K562 (cell line): ENCODE data around the gene TFB2M. TPM values are rescaled to one million over a fixed set of nuclear protein-coding genes. Genes with fewer than 3 reads are reported as not detected.

Source experiments
- ATAC-seq: fragments of 200-7000 bp; cut with Tn5 transposase; 3 replicates; pipeline ENCODE4 v1.9.1; 2020; ENCODE audit warnings: moderate library complexity
- BruUV-seq: library from RNA; stranded (reverse); fragments of 400-500 nt; replicated peaks from 2 replicates; lab custom pipeline; 2021; lab: Mats Ljungman, UMichigan
- CTCF ChIA-PET: fragments of 300-600 bp; formaldehyde crosslinking; extraction: SDS; loops from one replicate; lab custom pipeline; 2021; ENCODE audit warnings: low intra/inter-chr PET ratio; lab: Yijun Ruan, JAX
- POLR2A ChIA-PET: fragments of 300-600, 350-650 bp; sonication (Branson Sonifier 250); formaldehyde crosslinking; extraction: SDS; loops from one replicate; lab custom pipeline; 2021; ENCODE audit warnings: antibody characterized with exemption, inconsistent platforms; lab: Yijun Ruan, JAX
- DNase-seq, 4 experiments: peaks; one replicate each; pipeline versions ENCODE4 v3.0.0 to v3.0.0-alpha.2; 2011 to 2018; ENCODE audit warnings: low spot score in 3 of 4, mixed read lengths in 3 of 4; ENCODE audit errors: extremely low read depth in 1 of 4
- FAIRE-seq: peaks from 2 replicates; lab custom pipeline; 2011; peaks lifted over from hg19 to GRCh38; lab: Jason Lieb, UNC
- H2AFZ ChIP-seq: 2 replicates; pipeline ENCODE4 v1.6.0; 2011; ENCODE audit warnings: low read depth, low read length, control low read depth, inconsistent platforms
- H3K27ac ChIP-seq: fragments of 200-600 bp; 3 replicates; pipeline ENCODE4 v1.8.0; 2011; ENCODE audit warnings: low read depth, mild to moderate bottlenecking, control low read depth, inconsistent platforms, low read length, moderate library complexity, mixed read lengths; ENCODE audit errors: extremely low read depth
- H3K27me3 ChIP-seq, 2 experiments: fragments of 300-600 bp in 1 of 2; 2 replicates in 1 of 2; 3 replicates in 1 of 2; pipeline versions ENCODE4 v1.6.0 to v1.8.0; 2011; ENCODE audit warnings: inconsistent platforms in 2 of 2, low read length in 2 of 2, mild to moderate bottlenecking in 1 of 2, mixed read lengths in 1 of 2, moderate library complexity in 1 of 2; ENCODE audit not compliant: control insufficient read depth in 2 of 2, insufficient read depth in 2 of 2
- H3K36me3 ChIP-seq: fragments of 300-600 bp; 3 replicates; pipeline ENCODE4 v1.8.0; 2011; ENCODE audit warnings: mild to moderate bottlenecking, low read length, inconsistent platforms; ENCODE audit not compliant: control insufficient read depth, insufficient read depth
- H3K4me1 ChIP-seq, 2 experiments: fragments of 200-600 bp in 1 of 2; replicated peaks in 1 of 2; 2 replicates in 1 of 2; 3 replicates in 1 of 2; pipeline versions ENCODE4 v1.5.1 to v1.8.0; 2011; ENCODE audit warnings: inconsistent platforms in 2 of 2, low read length in 2 of 2, mild to moderate bottlenecking in 1 of 2, mixed read lengths in 1 of 2, moderate library complexity in 1 of 2; ENCODE audit not compliant: control insufficient read depth in 2 of 2, insufficient read depth in 2 of 2
- H3K4me2 ChIP-seq: 2 replicates; pipeline ENCODE4 v1.6.1; 2011; ENCODE audit warnings: low read length, control low read depth, inconsistent platforms, mixed read lengths; ENCODE audit not compliant: insufficient read depth
- H3K4me3 ChIP-seq: fragments of 200-600 bp; sonication (generic), shearing (Covaris generic); 2 replicates; pipeline ENCODE4 v1.5.1; 2016; ENCODE audit warnings: control low read depth, inconsistent platforms
- H3K79me2 ChIP-seq: fragments of 200-600 bp; 3 replicates; pipeline ENCODE4 v1.8.0; 2011; ENCODE audit warnings: low read length, inconsistent platforms; ENCODE audit not compliant: control insufficient read depth, insufficient read depth
- H3K9ac ChIP-seq, 2 experiments: 2 replicates each; pipeline versions ENCODE4 v1.6.0 to v1.6.1; 2011; ENCODE audit warnings: low read depth in 2 of 2, low read length in 2 of 2, control low read depth in 1 of 2, inconsistent platforms in 1 of 2, mild to moderate bottlenecking in 1 of 2, mixed read lengths in 1 of 2; ENCODE audit not compliant: insufficient read depth in 1 of 2
- H3K9me1 ChIP-seq: one replicate; pipeline ENCODE4 v1.6.0; 2011; ENCODE audit warnings: inconsistent platforms, mild to moderate bottlenecking, low read length, moderate library complexity; ENCODE audit not compliant: control insufficient read depth, insufficient read depth
- H3K9me3 ChIP-seq: replicated peaks from 2 replicates; pipeline ENCODE4 v1.5.1; 2011; ENCODE audit warnings: low read depth, low read length, inconsistent platforms; ENCODE audit not compliant: control insufficient read depth, insufficient read depth
- H4K20me1 ChIP-seq: replicated peaks from 2 replicates; pipeline ENCODE4 v1.6.1; 2011; ENCODE audit warnings: low read length, inconsistent platforms, mixed read lengths; ENCODE audit not compliant: control insufficient read depth, insufficient read depth
- BMI1 ChIP-seq: fragments of 150-350 bp; IDR thresholded peaks from 2 replicates; pipeline ENCODE4 v1.6.1; 2014; ENCODE audit warnings: low read length
- CTCFL ChIP-seq: IDR thresholded peaks from 2 replicates; pipeline ENCODE4 v1.6.1; 2011; ENCODE audit warnings: borderline replicate concordance, low read depth, mild to moderate bottlenecking, moderate library complexity, low read length; ENCODE audit not compliant: insufficient read depth, poor library complexity, severe bottlenecking
- ETV5 ChIP-seq: sonication (generic); formaldehyde crosslinking; IDR thresholded peaks from 2 replicates; pipeline ENCODE4 v1.4.0; 2020; ENCODE audit warnings: low read depth, mild to moderate bottlenecking, missing genetic modification reagents
- HBP1 ChIP-seq: fragments of 450-650 bp; formaldehyde crosslinking; IDR thresholded peaks from 2 replicates; pipeline ENCODE4 v1.4.0; 2022; ENCODE audit warnings: missing genetic modification characterization
- HDAC3 ChIP-seq: fragments of 450-650 bp; IDR thresholded peaks from 2 replicates; pipeline ENCODE4 v1.6.1; 2018; ENCODE audit warnings: borderline replicate concordance, mild to moderate bottlenecking, moderate library complexity; ENCODE audit not compliant: partially characterized antibody
- HDAC6 ChIP-seq: IDR thresholded peaks from 2 replicates; pipeline ENCODE4 v1.6.1; 2012; ENCODE audit warnings: low read depth, mild to moderate bottlenecking, control low read depth, inconsistent platforms, low read length, moderate library complexity
- MEIS2 ChIP-seq: fragments of 450-650 bp; IDR thresholded peaks from 2 replicates; pipeline ENCODE4 v1.6.1; 2014; ENCODE audit warnings: mild to moderate bottlenecking; ENCODE audit not compliant: partially characterized antibody
- MTA3 ChIP-seq: fragments of 450-650 bp; formaldehyde crosslinking; IDR thresholded peaks from 2 replicates; pipeline ENCODE4 v1.6.1; 2017; ENCODE audit warnings: mild to moderate bottlenecking, borderline replicate concordance
- PHTF2 ChIP-seq: fragments of 250-450 bp; sonication (Bioruptor Pico); IDR thresholded peaks from 2 replicates; pipeline ENCODE4 v1.5.0; 2021; ENCODE audit warnings: mild to moderate bottlenecking
- SMARCA4 ChIP-seq: fragments of 450-650 bp; IDR thresholded peaks from 2 replicates; pipeline ENCODE4 v1.6.1; 2016
- SNIP1 ChIP-seq: fragments of 450-650 bp; IDR thresholded peaks from 2 replicates; pipeline ENCODE4 v1.7.1; 2017; ENCODE audit warnings: low read depth, mild to moderate bottlenecking
- TCF7 ChIP-seq: sonication (generic); IDR thresholded peaks from 2 replicates; pipeline ENCODE4 v1.6.1; 2016; ENCODE audit warnings: antibody characterized with exemption, borderline replicate concordance
- ZBED1 ChIP-seq: IDR thresholded peaks from 2 replicates; pipeline ENCODE4 v1.6.1; 2014
- ZNF175 ChIP-seq: fragments of 200-800 bp; sonication (Bioruptor generic); IDR thresholded peaks from 2 replicates; pipeline ENCODE4 v1.6.1; 2016; ENCODE audit warnings: low read depth, mild to moderate bottlenecking, missing genetic modification characterization, missing compliant biosample characterization
- ZNF551 ChIP-seq: fragments of 250-450 bp; sonication (Bioruptor Pico); IDR thresholded peaks from 2 replicates; pipeline ENCODE4 v1.5.0; 2021; ENCODE audit warnings: mild to moderate bottlenecking, moderate library complexity
- ZNF764 ChIP-seq: fragments of 250-450 bp; sonication (Bioruptor Pico); IDR thresholded peaks from 2 replicates; pipeline ENCODE4 v1.4.0; 2020; ENCODE audit warnings: low read depth, mild to moderate bottlenecking, moderate library complexity
- WGBS: fragments of 100-300 bp; shearing (Covaris generic); methylation state at CpG from one replicate; pipeline ENCODE4 v1.1.6; 2016; ENCODE audit warnings: low coverage, mixed read lengths; ENCODE audit not compliant: insufficient coverage; ENCODE audit errors: missing lambda C conversion rate; 5-methylcytosine and 5-hydroxymethylcytosine counted together
- in situ Hi-C: fragments of 300-500 bp; cut with MboI; formaldehyde crosslinking; loops from 4 replicates; pipeline ENCODE4 v1.15.0; 2018; ENCODE audit warnings: inconsistent platforms, mixed read lengths
- intact Hi-C: fragments of 100-400 bp; cut with micrococcal nuclease; formaldehyde crosslinking; loops from 2 replicates; pipeline ENCODE4 v1.14.2; 2022
- polyA plus RNA-seq, 8 experiments: library from polyadenylated mRNA; depleted of rRNA in 4 of 8; stranded (reverse) in 5 of 8; unstranded in 3 of 8; fragments of >200 nt; fragmentation: Nextera tagmentation in 2 of 8; fragmentation: Illumina TruSeq in 1 of 8; extraction: Ambion mirVana in 2 of 8; extraction: Trizol in 1 of 8; gene quantifications; 2 replicates each; pipeline versions ENCODE4 v1.2.1 to v1.2.3, GENCODE V29; 2011 to 2014; ENCODE audit warnings: inconsistent platforms in 1 of 8, missing spikeins in 1 of 8
- total RNA-seq, 7 experiments: library from RNA; depleted of rRNA in 6 of 7; stranded (reverse); fragments of >200 nt in 6 of 7; fragmentation: Illumina TruSeq in 2 of 7; extraction: Trizol in 2 of 7; gene quantifications; 2 replicates each; pipeline versions ENCODE4 v1.2.1 to v1.2.3, GENCODE V29; 2011 to 2021; ENCODE audit warnings: low replicate concordance in 1 of 7

The TFB2M gene
- total and polyA plus RNA-seq, 9 of the 15 experiments (the other 6 are each of a cell fraction or from before 2014, with no cell fraction given), result 55.1 to 162 (median 70.6) TPM

GRCh38 chr1:246591958-246592357 lies 25.9 kb upstream of the TFB2M start:
- DNase-seq (no peak), FAIRE-seq (no peak), ATAC-seq (no peak)
- ChIA-PET CTCF (no interaction called here), POLR2A (interaction anchor here (0.7 kb wide), 1 partner anchor 19 kb away, joined by 3 read pairs; no protein-coding TSS in a partner anchor)
- no peaks in the 10 kb centered on the region for H3K9me1 ChIP-seq
- no peaks in the 10 kb centered on the region for H3K27me3 ChIP-seq
- BruUV-seq, result no TSS peak
- WGBS, result 91% methylated on average over 13 of the region's 13 CpGs
- TF ChIP-seq SMARCA4, result no peak
- no peak for TF ChIP-seq HDAC3
- no peak for TF ChIP-seq CTCFL
- no peak for TF ChIP-seq ZNF175
- no peak for TF ChIP-seq ZBED1
- TF ChIP-seq SNIP1, result no peak
- TF ChIP-seq MEIS2, result no peak
- no peak for TF ChIP-seq HDAC6
- no peak for TF ChIP-seq ZNF551 (CRISPR knock-in tag)
- no peak for TF ChIP-seq PHTF2 (CRISPR knock-in tag)
- TF ChIP-seq MTA3, result no peak
- no peak for TF ChIP-seq HBP1
- TF ChIP-seq ETV5 (CRISPR knock-in tag), result no peak
- TF ChIP-seq TCF7, result no peak
- no peak for TF ChIP-seq ZNF764 (CRISPR knock-in tag)
- no peak for TF ChIP-seq BMI1
- TF ChIP-seq, all 486 proteins: peak for 0
- intact Hi-C loops, result no loop called here
- Histone ChIP-seq H3K27ac (no peak overlapping the region), H3K36me3 (peaks cover 58% of the 10 kb centered on the region), H3K4me3 (no peak overlapping the region), H3K4me2 (no peak overlapping the region), H3K79me2 (peaks cover 85% of the 10 kb centered on the region), H2AFZ (no peak overlapping the region), H3K9ac (no peak overlapping the region), H3K9me3 (0 out of 2 replicates have a peak, but pooled peaks cover 2% of the 10 kb centered on the region), H3K4me1 (peaks cover 0 to 7% of the 10 kb centered on the region in 2 experiments; a peak in 2 of 5 replicates), H4K20me1 (no peaks in the 10 kb centered on the region)
- in situ Hi-C loops, result no loop called here
